Activated naive CD4-positive, alpha-beta T cell treated with anti-CD3 and anti-CD28 coated beads, Interleukin-2, amount 50 U/mL, for 16 hours (primary cell): ENCODE data around the gene MPI.
A peak's percentile ranks its signal among the peaks of the same experiment; 100 is the strongest.
"Not testable (repeated sequence)": the region's sequence is repeated elsewhere in the genome, so short reads cannot be mapped to it uniquely, and the experiment has no call there.

Experiments used
- DNase-seq: peaks from one replicate; pipeline ENCODE4 v3.0.0-alpha.2; 2020

The MPI gene

DNA sequence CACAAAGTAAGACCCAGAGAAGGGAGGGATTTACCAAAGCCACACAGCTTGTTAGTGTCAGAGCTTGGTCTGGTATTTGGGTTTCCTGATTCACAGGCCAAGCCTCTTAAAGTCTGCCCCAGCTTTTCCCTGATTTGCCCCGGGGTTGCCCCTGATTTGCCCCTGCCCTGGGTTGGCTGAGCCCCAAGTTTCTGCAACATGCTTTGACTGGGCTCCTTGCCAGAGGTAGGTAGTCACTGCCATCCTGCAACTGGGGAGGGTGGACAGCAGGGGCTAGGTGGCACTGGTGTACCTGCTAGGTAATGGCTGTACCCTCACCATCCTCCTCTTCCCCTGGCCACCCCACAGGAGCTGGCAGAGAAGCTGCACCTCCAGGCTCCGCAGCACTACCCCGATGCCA is 2.5 kb downstream of the MPI start:
- no peak for DNase-seq

DNA sequence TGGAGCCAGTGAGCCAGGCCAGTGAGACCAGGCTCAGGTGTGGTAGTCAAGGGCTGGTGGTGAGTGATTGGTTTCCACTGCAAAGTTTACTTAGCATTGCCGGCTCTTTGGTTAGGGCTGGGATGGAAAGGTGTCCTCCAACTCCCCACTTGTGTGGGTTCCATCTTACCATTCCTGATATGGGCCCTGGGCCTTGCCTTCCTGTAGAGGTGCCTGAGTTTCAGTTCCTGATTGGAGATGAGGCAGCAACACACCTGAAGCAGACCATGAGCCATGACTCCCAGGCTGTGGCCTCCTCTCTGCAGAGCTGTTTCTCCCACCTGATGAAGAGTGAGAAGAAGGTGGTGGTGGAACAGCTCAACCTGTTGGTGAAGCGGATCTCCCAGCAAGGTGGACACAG is 3.1 kb downstream of the MPI start:
- DNase-seq: no peak

DNA sequence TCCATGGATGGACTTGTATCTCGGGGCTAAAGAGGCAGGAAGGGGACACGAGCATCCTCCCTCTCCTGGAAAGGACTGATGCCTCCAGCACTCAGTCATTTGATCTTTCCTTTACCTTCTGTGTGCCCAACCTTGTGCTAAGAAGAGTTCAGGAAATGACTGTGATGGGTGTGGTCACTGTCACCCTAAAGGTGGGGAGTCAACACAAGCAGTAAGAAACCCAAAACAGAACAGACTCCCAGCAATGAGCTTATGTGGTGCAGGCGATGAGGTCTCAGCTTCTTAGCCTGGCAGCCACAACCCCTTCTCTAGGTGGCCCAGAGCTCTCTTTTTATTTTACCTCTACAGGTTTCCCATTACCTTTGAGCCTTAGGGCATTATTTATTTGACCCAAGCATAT is 3.8 kb downstream of the MPI start:
- no peak for DNase-seq

DNA sequence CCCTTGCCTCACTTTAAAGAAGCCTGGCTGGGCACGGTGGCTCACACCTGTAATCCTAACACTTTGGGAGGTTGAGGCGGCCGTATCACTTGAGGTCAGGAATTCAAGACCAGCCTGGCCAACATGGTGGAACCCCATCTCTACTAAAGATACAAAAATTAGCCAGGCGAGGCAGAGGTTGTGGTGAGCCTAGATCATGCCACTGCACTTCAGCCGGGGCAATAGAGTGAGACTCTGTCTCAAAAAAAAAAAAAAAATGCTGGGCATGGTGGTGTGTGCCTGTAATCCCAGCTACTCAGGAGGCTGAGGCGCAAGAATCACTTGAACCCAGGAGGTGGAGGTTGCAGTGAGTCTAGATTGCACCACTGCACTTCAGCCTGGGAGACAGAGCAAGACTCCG is 4.5 kb downstream of the MPI start:
- not testable (repeated sequence) for DNase-seq

DNA sequence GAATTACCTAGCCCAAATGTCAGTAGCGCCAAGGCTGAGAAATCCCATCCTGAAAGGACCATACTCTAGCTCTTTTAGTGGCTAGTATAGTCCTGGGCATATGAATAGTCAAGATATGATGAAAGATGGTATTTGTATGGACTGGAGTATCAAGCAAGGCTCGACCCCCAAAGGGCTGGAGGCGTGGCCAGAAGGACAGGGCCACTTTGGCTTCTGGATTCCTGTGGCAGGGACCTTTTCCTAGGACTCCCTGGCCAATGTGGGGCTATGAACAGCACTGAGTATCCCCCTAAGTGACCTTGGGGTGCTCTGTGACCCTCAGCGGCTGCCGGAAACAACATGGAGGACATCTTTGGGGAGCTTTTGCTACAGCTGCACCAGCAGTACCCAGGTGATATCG is 6.0 kb downstream of the MPI start:
- DNase-seq: no peak

DNA sequence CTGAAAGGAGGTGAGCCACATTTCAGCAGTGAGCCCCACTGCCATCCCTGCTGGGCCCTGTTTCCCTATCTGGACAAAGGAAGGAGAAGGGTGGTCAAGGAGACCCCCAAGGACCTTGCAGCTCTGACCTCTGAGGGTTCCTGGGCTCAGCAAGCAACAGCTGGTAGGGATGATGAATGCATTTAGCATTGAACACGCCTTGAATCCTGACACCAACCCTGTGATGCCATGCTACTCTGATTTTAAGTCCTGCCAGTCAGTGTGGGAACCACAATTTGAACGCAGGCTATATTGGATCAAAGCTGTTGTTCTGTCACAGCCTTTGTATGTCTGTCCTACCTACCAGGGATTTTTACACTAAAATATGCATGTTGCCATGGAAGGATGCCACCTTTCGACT is 6.5 kb downstream of the MPI start:
- DNase-seq: no peak

DNA sequence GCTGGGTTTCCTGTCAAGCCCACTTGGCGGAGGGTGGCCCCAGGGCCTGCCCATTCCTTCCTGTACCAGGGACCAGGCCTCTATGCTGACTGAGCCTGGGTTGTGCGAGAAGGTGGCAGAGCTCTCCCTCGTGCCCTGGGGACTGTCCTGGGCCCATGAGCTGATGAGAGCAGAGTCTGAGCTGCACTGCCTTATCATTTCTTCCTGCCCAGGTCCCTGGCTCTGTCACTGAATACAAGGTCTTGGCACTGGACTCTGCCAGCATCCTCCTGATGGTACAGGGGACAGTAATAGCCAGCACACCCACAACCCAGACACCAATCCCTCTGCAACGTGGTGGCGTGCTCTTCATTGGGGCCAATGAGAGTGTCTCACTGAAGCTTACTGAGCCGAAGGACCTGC is 7.5 kb downstream of the MPI start:
- no peak for DNase-seq

DNA sequence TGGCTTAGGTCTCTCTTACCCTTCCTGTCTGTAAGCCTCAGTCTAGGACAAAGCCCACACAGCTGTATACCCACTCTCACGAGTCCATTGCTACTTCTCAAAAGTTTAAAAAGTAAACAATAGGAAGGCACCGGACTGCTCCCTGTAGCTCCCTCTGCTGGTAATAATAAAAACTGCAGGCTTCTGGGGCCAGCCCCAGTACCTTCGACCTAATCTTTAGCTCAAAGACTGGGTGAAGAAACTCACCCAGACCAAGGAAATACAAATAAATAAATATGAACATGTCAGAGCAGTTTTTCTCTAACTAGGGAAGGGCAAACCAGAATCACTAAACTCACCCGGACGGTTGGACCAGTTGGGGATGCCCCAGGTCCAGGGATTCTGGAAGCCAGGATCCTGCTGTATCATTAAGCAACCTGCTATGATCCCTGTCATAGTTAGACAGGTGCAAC is 11.8 kb downstream of the MPI start:
- DNase-seq: peak; percentile 60

DNA sequence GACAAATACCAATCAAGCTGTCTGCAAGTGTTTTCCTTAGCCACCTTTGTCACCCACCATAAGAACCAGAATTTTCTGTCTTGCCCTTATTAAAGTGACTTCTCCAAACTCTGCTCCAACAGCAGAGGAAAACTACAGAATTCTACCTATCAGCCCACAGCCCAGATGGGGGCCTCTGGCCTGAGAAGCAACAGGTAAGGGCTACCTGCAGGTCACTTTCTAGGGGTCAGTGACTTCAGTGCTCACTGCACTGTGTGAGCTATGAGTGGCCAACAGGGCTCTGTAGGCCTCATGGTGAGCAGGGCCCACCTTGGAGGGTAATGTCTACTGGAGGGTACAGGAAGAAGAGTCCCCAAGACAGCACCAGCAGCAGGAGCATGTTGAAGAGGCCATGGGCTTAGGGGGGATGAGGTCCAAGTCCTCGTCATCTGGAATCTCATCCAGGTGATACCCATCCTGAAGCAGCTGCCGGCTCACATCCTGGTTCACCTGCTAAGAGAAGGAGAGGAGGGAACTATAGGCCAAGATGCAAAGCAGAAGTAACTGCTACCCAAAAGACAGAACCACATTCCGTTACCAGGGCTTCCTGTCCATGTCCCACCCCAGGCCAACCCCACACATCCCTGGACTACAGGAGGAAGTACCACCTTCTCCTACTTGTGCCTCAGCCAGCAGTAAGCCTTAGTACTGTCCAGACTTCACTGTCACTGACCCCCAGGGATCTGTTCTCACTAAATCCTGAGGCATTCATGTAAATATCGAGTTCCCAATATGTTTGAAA is 12.6 kb downstream of the MPI start:
- no peak for DNase-seq

DNA sequence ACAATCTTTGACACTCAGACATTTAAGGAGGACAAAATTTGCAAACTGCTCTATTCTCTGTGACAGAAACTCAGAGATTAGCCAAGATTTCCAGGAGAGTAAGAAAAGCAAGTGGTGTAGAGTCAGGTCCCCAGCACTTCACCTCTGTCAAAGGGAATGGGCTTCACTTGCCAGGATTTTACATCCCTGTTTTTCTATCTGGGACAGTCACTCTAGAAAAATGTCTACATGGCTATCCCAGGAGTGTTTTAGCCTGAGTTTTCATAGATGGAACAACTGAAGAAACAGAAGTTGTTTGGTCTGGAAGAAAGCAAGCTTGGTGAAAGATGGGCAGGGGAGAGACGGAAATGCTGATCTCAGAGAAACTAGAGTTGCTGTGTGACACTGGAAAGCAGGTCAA is 13.8 kb downstream of the MPI start:
- no peak for DNase-seq

DNA sequence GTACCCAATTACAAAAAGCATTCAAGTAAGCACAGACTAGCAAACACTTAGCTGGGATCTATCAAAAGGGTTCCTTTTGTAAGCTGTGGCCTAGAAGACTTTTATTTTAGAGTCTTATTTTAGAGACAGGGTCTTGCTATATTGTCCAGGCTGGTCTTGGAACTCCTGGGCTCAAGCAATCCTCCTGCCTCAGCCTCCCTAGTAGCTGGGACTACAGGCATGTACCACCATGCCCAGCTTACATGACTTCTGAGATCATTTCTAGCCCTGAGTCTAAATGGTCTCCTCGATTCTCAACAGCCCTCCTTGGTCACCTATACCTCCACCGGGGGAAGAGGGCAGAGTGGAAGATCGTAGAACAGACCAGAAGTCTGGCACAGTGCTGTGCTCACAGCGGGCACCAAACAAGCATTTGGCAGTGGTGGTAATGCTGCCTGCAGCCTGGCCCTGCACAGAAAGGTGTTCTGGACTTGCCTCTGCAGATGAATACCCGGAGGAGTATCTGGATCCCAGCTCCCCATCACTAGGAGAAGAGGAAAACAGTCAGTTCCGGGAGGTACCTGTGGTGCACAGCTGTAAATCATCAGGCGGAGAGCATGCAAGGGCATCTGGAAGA is 14.5 kb downstream of the MPI start:
- no peak for DNase-seq

DNA sequence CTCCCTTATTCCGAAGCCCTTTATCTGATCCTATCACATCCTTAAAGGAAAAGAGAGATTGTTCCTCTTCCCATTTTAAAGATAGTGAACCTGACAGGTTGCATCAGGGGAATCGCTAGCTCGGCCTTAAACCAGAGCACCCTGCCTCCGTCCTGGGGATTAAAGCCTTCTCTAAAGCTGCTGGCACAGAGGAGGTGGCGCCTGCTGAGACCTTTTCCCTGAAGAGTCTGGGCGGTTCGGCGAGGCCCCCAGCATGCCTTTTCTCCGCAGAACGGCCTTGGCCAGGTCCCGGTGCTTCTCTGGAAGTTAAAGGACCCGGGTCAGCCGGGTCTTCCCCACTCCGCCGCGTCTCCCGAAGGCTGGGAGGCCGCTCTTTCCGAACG is 16.2 kb downstream of the MPI start:
- DNase-seq: peak; percentile 39

DNA sequence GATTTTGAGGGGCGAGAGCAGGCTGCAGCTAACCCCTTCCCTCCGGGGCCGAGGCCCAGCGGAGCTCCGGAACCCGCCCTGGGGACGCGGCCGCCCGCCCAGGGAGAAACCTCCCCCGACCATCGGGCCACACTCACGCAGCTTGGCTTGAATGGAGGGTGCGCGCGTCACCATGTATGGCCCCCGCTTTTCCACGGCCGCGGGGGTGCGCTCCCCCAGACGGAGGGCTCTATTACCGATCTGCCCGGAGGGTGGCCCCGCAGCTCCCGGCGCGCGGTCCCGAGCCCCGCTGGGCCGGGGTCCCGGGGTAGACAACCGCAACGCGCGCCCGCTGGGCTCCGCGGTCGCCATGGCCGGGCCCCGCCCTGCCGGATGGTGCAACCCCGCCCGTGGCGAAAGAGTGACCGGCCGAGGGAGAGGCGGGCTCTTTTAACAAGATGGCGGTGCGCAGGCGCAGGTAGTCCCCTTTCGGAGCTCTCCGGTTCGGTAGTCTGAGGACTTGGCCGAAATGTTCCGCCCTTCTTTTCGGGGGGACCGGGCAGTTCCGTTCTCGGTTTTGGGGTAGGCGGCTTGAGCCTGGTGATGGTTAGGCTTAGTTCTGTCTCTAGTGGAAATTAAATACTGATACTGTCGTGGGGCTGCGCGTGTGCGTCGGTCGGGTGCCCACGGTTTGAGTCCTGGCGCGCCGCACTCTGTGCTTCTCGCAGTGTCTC is 16.8 kb downstream of the MPI start, which contains the start of gene FAM219B:
Gene FAM219B, minus strand, starts transcription at position 402 of the 713 bp plus-strand sequence. Its CDS starts 51 bp downstream, at position 351.
- peak; percentile 73 for DNase-seq

DNA sequence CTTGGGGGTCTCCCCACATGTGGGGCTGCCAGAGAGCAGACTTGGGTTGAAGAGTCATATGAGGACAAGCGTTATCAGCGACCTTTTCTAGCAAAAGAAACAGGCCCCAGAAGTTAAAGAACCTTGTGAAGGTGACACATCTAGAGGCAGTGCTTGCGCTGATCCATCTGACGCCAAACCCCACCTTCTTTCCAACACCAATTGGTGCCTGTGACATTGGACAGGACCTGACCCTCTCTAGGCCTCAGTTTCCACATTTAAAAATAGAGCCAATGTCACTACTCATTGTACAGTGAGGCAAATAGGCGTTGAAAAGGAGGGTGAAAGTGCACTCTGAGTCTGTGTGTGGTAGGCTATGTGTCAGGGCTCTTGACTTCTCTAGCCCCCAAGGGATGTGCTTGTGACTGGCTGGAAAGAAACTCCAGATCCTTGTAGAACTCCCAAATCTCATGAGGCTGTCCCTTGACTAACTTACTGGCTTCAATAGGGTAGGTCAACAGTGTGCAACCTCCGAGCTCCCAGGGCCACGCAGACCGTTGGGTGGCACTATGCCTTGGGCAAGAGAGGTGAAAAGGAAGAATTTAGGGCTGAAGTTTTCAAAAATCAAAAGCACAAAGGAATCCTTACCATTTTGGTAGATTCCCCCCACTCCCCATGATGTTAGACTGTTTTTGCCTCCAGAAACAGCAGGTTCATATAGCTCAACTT is 17.5 kb downstream of the MPI start:
- no peak for DNase-seq

DNA sequence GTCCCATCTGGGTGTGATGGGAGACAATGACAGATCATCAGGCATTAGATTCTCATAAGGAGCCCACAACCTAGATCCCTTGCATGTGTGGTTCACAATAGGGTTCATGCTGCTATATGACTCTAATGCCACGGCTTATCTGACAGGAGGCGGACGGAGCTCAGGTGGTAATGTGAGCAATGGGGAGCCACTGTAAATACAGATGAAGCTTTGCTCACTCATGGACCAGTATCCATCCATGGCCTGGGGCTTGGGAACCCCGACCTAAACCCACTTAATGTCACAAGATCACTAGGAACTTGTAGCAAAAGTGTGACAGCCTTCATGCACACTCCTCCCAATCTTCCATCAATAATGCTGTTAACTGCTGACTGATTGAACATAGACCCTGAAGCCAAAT is 18.8 kb downstream of the MPI start:
- DNase-seq: no peak

DNA sequence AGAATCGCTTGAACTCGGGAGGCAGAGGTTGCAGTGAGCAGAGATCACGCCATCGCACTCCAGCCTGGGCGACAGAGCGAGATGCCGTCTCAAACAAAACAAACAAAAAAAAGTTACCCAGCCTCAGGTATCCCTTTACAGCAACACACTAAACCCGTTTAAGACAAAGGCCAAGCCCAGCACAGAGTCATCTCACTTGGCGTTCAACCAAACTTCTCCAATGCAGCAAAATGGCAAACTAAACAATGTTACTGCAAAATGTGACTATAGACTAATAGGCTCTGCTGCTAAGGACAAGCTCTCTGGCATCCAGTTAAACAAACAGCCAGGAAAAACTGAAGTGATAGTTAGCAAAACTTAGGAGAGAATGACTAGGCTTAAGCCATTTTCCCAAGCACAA is 23.2 kb downstream of the MPI start:
- DNase-seq: no peak

DNA sequence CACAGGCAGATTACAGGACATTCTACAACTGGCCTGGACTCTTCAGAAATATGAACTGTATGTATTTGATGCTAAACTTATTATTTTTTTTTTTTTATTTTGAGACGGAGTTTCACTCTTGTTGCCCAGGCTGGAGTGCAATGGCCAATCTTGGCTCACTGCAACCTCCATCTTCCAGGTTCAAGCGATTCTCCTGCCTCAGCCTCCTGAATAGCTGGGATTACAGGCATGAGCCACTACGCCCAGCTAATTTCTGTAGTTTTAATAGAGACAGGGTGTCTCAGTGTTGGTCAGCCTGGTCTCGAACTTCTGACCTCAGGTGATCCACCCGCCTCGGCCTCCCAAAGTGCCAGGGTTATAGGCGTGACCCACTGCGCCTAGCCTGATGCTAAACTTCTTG is 24.0 kb downstream of the MPI start:
- not testable (repeated sequence) for DNase-seq

DNA sequence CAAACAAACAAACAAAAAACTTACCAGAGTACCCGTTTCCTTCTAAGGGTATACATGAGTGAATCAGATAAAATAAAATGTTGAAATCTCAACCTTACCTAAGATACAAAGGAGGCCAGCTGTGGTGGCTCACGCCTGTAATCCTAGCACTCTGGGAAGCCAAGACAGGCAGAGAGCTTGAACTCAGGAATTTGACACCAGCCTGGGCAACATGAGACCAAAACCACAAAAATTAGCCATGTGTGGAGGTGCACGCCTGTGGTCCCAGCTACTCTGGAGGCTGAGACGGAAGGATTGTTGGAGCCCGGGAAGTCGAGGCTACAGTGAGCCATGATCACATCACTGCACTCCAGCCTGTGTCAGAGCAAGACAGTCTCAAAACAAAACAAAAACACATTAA is 27.8 kb downstream of the MPI start:
- DNase-seq: no peak

DNA sequence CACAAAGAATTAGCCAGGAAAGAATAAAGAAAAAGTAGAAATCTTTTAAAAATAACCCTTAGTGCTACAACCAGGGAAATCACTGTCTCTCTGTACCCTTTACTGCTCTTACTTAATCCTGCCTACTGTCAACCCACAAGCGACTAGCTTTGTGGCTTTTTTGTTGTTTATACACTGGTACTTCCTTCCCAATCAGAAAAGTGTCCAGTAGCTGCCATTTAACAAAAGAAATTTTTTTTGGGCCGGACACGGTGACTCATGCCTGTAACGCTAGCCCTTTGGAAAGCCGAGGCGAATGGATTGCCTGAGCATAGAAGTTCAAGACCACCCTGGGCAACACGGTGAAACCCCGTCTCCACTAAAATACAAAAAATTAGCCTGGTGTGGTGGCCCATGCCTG is 30.6 kb downstream of the MPI start:
- DNase-seq: no peak

DNA sequence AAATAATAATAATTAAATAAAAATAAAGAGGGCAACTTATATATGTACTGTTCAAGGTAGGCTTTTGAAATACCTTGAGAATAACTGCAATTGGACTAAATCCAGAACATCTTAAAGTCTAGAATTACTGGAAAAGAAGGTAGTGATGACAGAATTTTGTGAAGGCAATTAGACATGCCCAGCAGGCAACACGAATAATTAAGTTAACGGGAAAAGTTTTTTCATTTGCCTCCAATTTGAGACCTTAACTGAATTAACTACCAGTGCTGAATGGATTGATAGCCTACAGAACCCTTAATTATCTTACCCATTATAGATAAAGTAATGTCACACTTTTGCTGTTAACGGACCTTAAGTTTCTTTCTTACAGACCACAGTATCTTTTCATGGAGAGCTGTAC is 34.7 kb downstream of the MPI start:
- DNase-seq: no peak

DNA sequence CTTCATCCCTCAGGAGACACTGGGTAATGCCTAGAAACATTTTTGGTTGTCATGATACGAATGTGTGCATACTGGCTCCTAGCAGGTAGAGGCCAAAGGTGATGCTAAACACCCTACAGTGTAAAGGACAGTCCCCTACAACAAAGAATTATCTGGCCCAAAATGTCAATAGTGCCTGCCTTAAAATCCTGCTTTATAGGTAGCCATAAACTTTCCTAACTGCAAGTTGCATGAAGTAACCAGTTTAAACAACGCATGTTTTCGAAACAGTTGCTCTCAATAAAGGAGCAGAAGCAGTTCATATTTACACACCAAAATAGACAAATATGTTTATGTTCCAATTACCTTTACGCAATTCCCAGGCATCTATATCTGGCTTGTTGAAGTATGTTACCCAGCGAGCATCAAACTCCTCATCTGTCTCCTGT is 38.9 kb downstream of the MPI start:
- no peak for DNase-seq

DNA sequence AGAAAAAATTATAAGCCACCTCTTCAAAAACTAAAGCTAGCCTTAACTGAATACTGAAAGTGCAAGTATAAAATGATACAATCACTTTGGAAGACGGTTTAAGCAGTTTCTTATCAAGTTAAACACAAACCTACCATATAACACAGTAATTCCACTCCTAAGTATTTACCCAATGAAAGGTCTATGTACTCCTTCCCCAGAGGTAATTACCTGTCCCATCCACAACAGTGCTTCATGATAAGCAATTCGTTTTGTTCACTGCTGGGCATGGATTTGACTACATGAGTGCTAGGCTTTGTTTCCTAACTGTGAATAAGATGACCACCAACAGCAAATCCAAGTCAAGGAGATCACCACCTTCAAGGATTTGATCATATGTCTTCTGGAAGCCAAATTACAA is 43.7 kb downstream of the MPI start:
- DNase-seq: no peak

DNA sequence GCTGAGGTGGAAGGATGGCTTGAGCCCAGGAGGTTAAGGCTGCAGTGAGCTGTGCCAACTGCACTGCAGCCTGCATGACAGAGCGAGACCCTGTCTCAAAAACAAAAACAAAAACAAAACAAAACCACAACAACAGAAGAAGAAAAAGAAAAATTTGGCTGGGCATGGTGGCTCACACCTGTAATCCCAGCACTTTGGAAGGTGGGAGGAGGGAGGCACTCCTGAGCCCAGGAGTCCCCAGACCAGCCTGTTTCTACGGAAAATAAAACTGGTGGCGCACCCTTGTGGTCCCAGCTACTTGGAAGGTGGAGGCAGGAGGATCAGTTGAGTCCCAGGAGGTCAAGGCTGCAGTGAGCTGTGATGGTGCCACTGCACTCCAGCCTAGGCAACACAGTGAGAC is 45.4 kb downstream of the MPI start:
- not testable (repeated sequence) for DNase-seq

DNA sequence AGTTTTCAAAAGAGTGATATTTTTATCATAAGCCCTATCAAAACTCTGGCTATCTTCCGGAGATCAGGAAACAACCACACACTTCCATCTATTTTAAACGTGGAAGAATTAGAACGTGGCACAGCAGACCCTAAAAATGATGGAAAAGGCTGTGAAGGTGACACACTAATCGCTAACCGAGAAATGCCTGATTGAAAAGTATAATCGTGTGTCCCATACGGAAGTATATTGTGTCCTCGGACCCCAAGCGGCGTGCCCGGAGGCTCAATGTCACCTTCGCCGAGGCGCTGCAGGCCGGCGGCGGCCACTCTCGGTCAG is 47.4 kb downstream of the MPI start:
- DNase-seq: no peak
